Fibroblast of skin of scalp (primary cell): ENCODE results near the gene LRRC61.
"Not testable (repeated sequence)": the region's sequence is repeated elsewhere in the genome, so short reads cannot be mapped to it uniquely, and the experiment has no call there.

Experiments
- DNase-seq: peaks from one replicate; pipeline ENCODE4 v3.0.0-alpha.2; 2013

LRRC61 gene

GRCh38 chr7:150307904-150308303, 15.3 kb upstream of the LRRC61 start:
- no peak for DNase-seq

- DNase-seq = no peak
These were observed 14.6 kb upstream of the LRRC61 start for GRCh38 chr7:150308575-150308974.

GRCh38 chr7:150311146-150311545, 12.0 kb upstream of the LRRC61 start:
- DNase-seq = no peak

- no peak for DNase-seq
These were observed 11.4 kb upstream of the LRRC61 start for GRCh38 chr7:150311711-150312110.

- not testable (repeated sequence) for DNase-seq
These were observed 10.3 kb upstream of the LRRC61 start for GRCh38 chr7:150312649-150313366.

- DNase-seq = no peak
These were observed 9.8 kb upstream of the LRRC61 start for GRCh38 chr7:150313367-150313809.

GRCh38 chr7:150313870-150314269, 9.3 kb upstream of the LRRC61 start:
- DNase-seq = no peak

GRCh38 chr7:150314639-150315239, 8.4 kb upstream of the LRRC61 start:
- DNase-seq = no peak

GRCh38 chr7:150316987-150317386, 6.2 kb upstream of the LRRC61 start:
- DNase-seq = not testable (repeated sequence)

GRCh38 chr7:150317748-150318444, 5.3 kb upstream of the LRRC61 start:
- peak; percentile 27 for DNase-seq

GRCh38 chr7:150321788-150322113, 1.4 kb upstream of the LRRC61 start:
- DNase-seq = no peak

- DNase-seq = no peak
These were observed 882 bp upstream of the LRRC61 start for GRCh38 chr7:150322114-150322832.

GRCh38 chr7:150323682-150324372, 672 bp downstream of the LRRC61 start:
- no peak for DNase-seq

GRCh38 chr7:150324373-150324961, 1.3 kb downstream of the LRRC61 start:
- no peak for DNase-seq

GRCh38 chr7:150325110-150325611, 2.0 kb downstream of the LRRC61 start:
- DNase-seq = peak; percentile 16

GRCh38 chr7:150325901-150326300, 2.7 kb downstream of the LRRC61 start:
- no peak for DNase-seq

- DNase-seq = no peak
These were observed 3.6 kb downstream of the LRRC61 start for GRCh38 chr7:150326657-150327268.

GRCh38 chr7:150327308-150327707, 4.2 kb downstream of the LRRC61 start:
- DNase-seq = no peak

GRCh38 chr7:150329331-150330120, 6.4 kb downstream of the LRRC61 start:
- no peak for DNase-seq

- no peak for DNase-seq
These were observed 7.2 kb downstream of the LRRC61 start for GRCh38 chr7:150330211-150330885.
